GM12878 (cell line): ENCODE measurements around the gene SLC13A3. TPM values are rescaled to one million over a fixed set of nuclear protein-coding genes. Genes with fewer than 3 reads are reported as not detected.

Experiments
- BRCA1 ChIP-seq: IDR thresholded peaks from 2 replicates; pipeline ENCODE4 v1.6.1; 2011; ENCODE audit warnings: low read depth, low read length, improper control_type of control experiment
- CEBPB ChIP-seq, 2 experiments: fragments of 150-350 bp in 1 of 2; IDR thresholded peaks; 2 replicates each; pipeline ENCODE4 v1.6.1; 2012 to 2014; ENCODE audit warnings: low read depth in 2 of 2, low read length in 2 of 2, borderline replicate concordance in 1 of 2, inconsistent platforms in 1 of 2
- E4F1 ChIP-seq: fragments of 450-650 bp; IDR thresholded peaks from 2 replicates; pipeline ENCODE4 v1.6.1; 2018; ENCODE audit warnings: borderline replicate concordance, mild to moderate bottlenecking; ENCODE audit not compliant: partially characterized antibody
- EGR1 ChIP-seq, 2 experiments: IDR thresholded peaks; 1 replicate in 1 of 2; 2 replicates in 1 of 2; pipeline ENCODE4 v1.6.1; 2011 to 2012; ENCODE audit warnings: low read depth in 2 of 2, low read length in 2 of 2, borderline replicate concordance in 1 of 2, mild to moderate bottlenecking in 1 of 2, moderate library complexity in 1 of 2
- ELK1 ChIP-seq: IDR thresholded peaks from 2 replicates; pipeline ENCODE4 v1.6.1; 2012; ENCODE audit warnings: low read depth, low read length, improper control_type of control experiment
- HDGF ChIP-seq: fragments of 450-650 bp; IDR thresholded peaks from 2 replicates; pipeline ENCODE4 v1.6.1; 2016; ENCODE audit warnings: antibody characterized with exemption
- IKZF2 ChIP-seq, 2 experiments: fragments of 450-650 bp; IDR thresholded peaks; 2 replicates each; pipeline ENCODE4 v1.6.1; 2017; ENCODE audit warnings: mild to moderate bottlenecking in 2 of 2, moderate library complexity in 2 of 2
- IRF4 ChIP-seq: IDR thresholded peaks from 2 replicates; pipeline ENCODE4 v1.6.1; 2011; ENCODE audit warnings: low read depth, low read length
- KDM1A ChIP-seq: fragments of 200-600 bp; sonication (generic); IDR thresholded peaks from 2 replicates; pipeline ENCODE4 v1.6.1; 2016; ENCODE audit warnings: borderline replicate concordance
- MLLT1 ChIP-seq: fragments of 450-650 bp; IDR thresholded peaks from 2 replicates; pipeline ENCODE4 v1.6.1; 2016; ENCODE audit warnings: mild to moderate bottlenecking
- MXI1 ChIP-seq: fragments of 150-350 bp; IDR thresholded peaks from 2 replicates; pipeline ENCODE4 v1.6.1; 2011; ENCODE audit warnings: low read depth, mild to moderate bottlenecking, inconsistent platforms, low read length, improper control_type of control experiment
- NFIC ChIP-seq: IDR thresholded peaks from 2 replicates; pipeline ENCODE4 v1.6.1; 2012; ENCODE audit warnings: low read depth, mild to moderate bottlenecking, inconsistent platforms, low read length, moderate library complexity
- PRDM15 ChIP-seq: fragments of 450-650 bp; formaldehyde crosslinking; IDR thresholded peaks from 2 replicates; pipeline ENCODE4 v1.4.0; 2020; ENCODE audit warnings: mild to moderate bottlenecking, moderate library complexity
- ZBTB40 ChIP-seq: fragments of 450-650 bp; IDR thresholded peaks from 2 replicates; pipeline ENCODE4 v1.6.1; 2016; ENCODE audit warnings: mild to moderate bottlenecking, moderate library complexity, borderline replicate concordance
- polyA plus RNA-seq, 11 experiments: library from polyadenylated mRNA; depleted of rRNA in 4 of 11; unstranded in 6 of 11; stranded (reverse) in 5 of 11; fragments of >200 nt; fragmentation: Nextera tagmentation in 4 of 11; fragmentation: Illumina TruSeq in 1 of 11; extraction: Ambion mirVana in 4 of 11; extraction: Trizol in 1 of 11; gene quantifications; 1 replicate in 1 of 11; 2 replicates in 10 of 11; pipeline versions ENCODE4 v1.2.1 to v1.2.3, GENCODE V29; 2011 to 2016; ENCODE audit warnings: inconsistent platforms in 2 of 11, missing spikeins in 2 of 11, low read depth in 1 of 11
- total RNA-seq, 4 experiments: library from RNA; depleted of rRNA in 3 of 4; stranded (reverse); fragments of >200 nt in 3 of 4; fragmentation: Illumina TruSeq in 1 of 4; extraction: Trizol in 1 of 4; gene quantifications; 2 replicates each; pipeline versions ENCODE4 v1.2.1 to v1.2.3, GENCODE V29; 2013 to 2021

SLC13A3 gene
- total and polyA plus RNA-seq, 10 of the 15 experiments (the other 5 are each of a cell fraction or from before 2014, with no cell fraction given), result 0.03 to 0.76 (median 0.07) TPM; not detected in 4

GRCh38 chr20:46552460-46553420 lies 98.5 kb downstream of the SLC13A3 start (continued):
- TF ChIP-seq ZBTB40 (no peak), KDM1A (no peak), CEBPB (IDR thresholded peaks at IDR 0.05; ENCODE audit: borderline replicate concordance in 1 of 2, low read depth in 2 of 2, low read length in 2 of 2) (peak in 1 of 2 experiments; percentile 79; a peak in 1 of 4 replicates), IRF4 (no peak), E4F1 (no peak), HDGF (no peak), EGR1 (IDR thresholded peaks at IDR 0.05; ENCODE audit: borderline replicate concordance in 1 of 2, low read depth in 2 of 2, low read length in 2 of 2) (no peak), BRCA1 (no peak), MXI1 (no peak), IKZF2 (IDR thresholded peaks at IDR 0.05) (peak; percentile 81 to 83; a peak in 2 of 4 replicates), ELK1 (peak; percentile 94), MLLT1 (0 out of 2 replicates have a peak, but pooled peaks have one; percentile 22), PRDM15 (CRISPR knock-in tag) (no peak), NFIC (peak; percentile 93)
